ENCODE measurements around the gene HOXC6.

DNA sequence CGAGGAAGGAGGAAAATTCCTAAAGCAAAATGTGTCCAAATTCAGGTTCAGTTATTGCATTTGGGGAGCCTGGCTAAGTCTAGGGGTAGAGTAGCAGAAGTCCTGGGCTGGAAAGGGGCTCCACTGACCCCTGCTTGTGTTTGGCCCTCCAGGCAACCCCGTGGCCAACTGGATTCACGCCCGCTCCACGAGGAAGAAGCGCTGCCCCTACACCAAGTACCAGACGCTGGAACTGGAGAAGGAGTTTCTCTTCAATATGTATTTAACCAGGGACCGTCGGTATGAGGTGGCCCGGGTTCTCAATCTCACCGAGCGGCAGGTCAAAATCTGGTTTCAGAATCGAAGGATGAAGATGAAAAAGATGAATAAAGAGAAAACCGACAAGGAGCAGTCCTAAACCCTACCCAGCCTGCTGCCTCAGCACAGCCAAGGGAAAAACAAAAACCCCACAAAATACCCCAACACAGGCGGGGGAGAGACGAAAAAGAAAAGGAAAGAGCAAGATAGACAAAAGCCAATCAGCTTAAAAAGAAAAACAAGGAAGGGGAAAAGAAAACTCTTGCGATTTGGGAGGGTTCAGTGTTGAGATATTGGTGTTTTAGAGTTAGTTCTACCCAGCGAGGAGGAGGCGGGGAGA is 25.8 kb upstream of the HOXC6 start:
- TF ChIP-seq, protein P1, sequence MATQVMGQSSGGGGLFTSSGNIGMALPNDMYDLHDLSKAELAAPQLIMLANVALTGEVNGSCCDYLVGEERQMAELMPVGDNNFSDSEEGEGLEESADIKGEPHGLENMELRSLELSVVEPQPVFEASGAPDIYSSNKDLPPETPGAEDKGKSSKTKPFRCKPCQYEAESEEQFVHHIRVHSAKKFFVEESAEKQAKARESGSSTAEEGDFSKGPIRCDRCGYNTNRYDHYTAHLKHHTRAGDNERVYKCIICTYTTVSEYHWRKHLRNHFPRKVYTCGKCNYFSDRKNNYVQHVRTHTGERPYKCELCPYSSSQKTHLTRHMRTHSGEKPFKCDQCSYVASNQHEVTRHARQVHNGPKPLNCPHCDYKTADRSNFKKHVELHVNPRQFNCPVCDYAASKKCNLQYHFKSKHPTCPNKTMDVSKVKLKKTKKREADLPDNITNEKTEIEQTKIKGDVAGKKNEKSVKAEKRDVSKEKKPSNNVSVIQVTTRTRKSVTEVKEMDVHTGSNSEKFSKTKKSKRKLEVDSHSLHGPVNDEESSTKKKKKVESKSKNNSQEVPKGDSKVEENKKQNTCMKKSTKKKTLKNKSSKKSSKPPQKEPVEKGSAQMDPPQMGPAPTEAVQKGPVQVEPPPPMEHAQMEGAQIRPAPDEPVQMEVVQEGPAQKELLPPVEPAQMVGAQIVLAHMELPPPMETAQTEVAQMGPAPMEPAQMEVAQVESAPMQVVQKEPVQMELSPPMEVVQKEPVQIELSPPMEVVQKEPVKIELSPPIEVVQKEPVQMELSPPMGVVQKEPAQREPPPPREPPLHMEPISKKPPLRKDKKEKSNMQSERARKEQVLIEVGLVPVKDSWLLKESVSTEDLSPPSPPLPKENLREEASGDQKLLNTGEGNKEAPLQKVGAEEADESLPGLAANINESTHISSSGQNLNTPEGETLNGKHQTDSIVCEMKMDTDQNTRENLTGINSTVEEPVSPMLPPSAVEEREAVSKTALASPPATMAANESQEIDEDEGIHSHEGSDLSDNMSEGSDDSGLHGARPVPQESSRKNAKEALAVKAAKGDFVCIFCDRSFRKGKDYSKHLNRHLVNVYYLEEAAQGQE (IDR thresholded peaks at IDR 0.05; ENCODE audit: insufficient replicate concordance, low read depth) = no peak
- TF ChIP-seq, protein P2, sequence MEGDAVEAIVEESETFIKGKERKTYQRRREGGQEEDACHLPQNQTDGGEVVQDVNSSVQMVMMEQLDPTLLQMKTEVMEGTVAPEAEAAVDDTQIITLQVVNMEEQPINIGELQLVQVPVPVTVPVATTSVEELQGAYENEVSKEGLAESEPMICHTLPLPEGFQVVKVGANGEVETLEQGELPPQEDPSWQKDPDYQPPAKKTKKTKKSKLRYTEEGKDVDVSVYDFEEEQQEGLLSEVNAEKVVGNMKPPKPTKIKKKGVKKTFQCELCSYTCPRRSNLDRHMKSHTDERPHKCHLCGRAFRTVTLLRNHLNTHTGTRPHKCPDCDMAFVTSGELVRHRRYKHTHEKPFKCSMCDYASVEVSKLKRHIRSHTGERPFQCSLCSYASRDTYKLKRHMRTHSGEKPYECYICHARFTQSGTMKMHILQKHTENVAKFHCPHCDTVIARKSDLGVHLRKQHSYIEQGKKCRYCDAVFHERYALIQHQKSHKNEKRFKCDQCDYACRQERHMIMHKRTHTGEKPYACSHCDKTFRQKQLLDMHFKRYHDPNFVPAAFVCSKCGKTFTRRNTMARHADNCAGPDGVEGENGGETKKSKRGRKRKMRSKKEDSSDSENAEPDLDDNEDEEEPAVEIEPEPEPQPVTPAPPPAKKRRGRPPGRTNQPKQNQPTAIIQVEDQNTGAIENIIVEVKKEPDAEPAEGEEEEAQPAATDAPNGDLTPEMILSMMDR (IDR thresholded peaks at IDR 0.05; ENCODE audit: insufficient read depth, low read length) = no peak
